ENCODE results near the gene IER5L. TPM values are rescaled to one million over a fixed set of nuclear protein-coding genes. Genes with fewer than 3 reads are reported as not detected.

IER5L gene
- not detected for polyA plus RNA-seq (2012; ENCODE audit: missing spikeins)

DNA sequence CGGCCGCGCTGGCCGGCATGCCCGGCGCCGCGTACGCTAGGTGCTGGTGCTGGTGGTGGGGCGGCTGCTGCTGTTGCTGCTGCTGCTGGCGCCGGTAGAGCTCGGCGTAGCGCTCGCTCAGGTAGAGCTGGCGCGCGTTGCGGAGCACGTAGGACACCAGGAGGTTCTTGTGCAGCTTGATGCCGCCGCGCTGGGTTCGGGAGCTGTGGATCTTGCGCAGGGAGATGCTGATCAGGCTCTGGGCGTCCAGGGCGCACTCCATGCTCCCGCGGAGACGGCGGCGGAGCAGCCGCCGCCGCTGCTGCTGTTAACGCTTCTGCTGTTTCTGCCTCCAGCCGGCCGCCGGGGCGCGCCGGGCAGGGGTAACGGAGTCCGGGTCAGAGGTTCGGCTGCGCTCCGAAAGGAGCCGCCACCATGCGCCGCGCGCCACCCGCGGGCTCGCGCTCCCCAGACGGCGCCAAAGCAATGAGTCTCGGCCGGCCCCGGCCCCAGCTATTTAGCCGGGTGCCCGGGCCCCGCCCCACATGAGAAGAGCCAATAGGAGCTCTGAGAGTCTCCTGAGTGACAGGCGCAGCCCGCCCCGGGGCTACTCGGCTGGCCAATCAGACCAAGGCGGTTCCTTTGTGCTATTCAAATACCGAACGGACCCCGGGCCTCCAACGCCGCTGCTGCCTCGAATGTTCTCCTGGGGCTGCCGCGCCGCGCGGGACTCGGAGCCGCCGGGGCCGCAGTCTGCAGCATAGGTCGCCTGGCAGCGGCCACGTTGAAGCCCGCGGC is at the start of gene IER5L:
TSS of gene IER5L (minus strand) at position 471 of the 777 bp plus-strand sequence. CDS start at position 262, 209 bp downstream.
- FAIRE-seq, result peak; percentile 60
- DNase-seq (ENCODE audit: insufficient read length), result peak; percentile 99
- TF ChIP-seq POLR2AphosphoS5 (IDR thresholded peaks at IDR 0.05; ENCODE audit: low read depth, low read length), result peak; percentile 65; the same call in 1 of the 2 replicates
- peak; percentile 78 for TF ChIP-seq TAF1 (IDR thresholded peaks at IDR 0.05; ENCODE audit: borderline replicate concordance, low read depth, low read length)
- TF ChIP-seq POLR2A (IDR thresholded peaks at IDR 0.05; ENCODE audit: low read depth, low read length), result peak; percentile 81; the same call in 1 of the 2 replicates

GRCh38 chr9:129227843-129228189 is 49.8 kb upstream of the IER5L start:
- no peak for DNase-seq (ENCODE audit: insufficient read length)
- FAIRE-seq, result no peak
- TF ChIP-seq POLR2AphosphoS5 (IDR thresholded peaks at IDR 0.05; ENCODE audit: low read depth, low read length) (no peak), TAF1 (IDR thresholded peaks at IDR 0.05; ENCODE audit: borderline replicate concordance, low read depth, low read length) (no peak), POLR2A (IDR thresholded peaks at IDR 0.05; ENCODE audit: low read depth, low read length) (no peak)

- no peak for TF ChIP-seq POLR2A (IDR thresholded peaks at IDR 0.05; ENCODE audit: low read depth, low read length)
- DNase-seq (ENCODE audit: insufficient read length), result no peak
- FAIRE-seq, result no peak
Observed at GRCh38 chr9:129225815-129226214, 47.8 kb upstream of the IER5L start.

DNA sequence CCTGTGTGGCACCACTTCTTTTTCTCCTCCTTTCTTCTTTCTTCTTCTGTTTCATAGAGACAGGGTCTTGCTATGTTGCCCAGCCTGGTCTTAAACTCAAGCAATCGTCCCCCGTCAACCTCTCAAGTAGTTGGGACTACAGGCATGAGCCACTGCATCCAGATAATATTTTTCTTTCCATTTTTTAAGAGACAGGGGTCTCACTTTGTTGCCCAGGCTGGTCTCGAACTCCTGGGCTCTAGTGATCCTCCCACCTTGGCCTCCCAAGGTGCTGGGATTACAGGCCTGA is 47.4 kb upstream of the IER5L start:
- FAIRE-seq (no peak), DNase-seq (ENCODE audit: insufficient read length) (no peak)
- TF ChIP-seq TAF1 (IDR thresholded peaks at IDR 0.05; ENCODE audit: borderline replicate concordance, low read depth, low read length) (no peak), POLR2AphosphoS5 (IDR thresholded peaks at IDR 0.05; ENCODE audit: low read depth, low read length) (no peak), POLR2A (IDR thresholded peaks at IDR 0.05; ENCODE audit: low read depth, low read length) (no peak)

DNA sequence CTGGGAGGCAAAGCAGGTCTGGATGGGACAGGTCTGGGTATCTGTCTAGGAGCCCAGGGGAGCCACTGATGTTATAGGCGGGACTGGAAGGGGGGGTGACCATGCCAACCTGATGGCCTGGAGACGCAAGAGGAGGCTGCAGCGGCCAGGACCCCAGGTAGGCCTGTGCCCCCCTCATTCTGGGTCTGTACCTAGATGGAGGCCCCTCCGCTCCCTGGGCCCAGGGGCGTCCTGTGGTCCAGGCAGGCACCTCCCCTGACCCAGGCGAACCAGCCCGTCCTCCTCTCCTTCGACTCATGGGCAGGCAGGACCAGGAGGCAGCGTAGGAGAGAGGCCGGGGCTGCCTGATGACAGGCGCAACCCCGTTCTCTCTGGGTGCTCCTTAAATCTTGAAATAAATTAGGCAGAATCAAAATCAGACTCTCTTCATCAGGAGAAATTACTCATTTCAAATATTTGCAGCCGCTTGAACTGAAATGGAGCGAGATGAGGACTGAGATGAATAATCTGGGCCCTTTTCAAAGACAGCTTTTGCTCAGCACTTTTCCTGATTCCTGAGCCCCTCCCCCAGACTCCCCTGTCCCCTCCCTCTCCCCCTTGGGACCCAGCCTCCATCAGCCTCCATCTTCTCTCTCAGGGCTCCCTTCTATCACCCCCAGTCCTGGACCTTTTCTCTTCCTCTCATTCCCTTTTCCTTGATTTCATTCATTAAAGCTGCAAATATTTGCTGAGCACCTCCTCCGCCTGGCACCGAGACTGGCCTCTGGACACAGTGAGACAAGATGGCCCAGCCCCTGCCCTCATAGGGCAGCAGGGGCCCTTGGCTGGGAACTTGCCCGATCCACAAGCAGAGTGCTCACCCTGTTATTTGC is 46.8 kb upstream of the IER5L start:
- TF ChIP-seq POLR2AphosphoS5 (IDR thresholded peaks at IDR 0.05; ENCODE audit: low read depth, low read length), result no peak
- no peak for TF ChIP-seq TAF1 (IDR thresholded peaks at IDR 0.05; ENCODE audit: borderline replicate concordance, low read depth, low read length)
- no peak for TF ChIP-seq POLR2A (IDR thresholded peaks at IDR 0.05; ENCODE audit: low read depth, low read length)
- FAIRE-seq, result no peak
- no peak for DNase-seq (ENCODE audit: insufficient read length)

DNA sequence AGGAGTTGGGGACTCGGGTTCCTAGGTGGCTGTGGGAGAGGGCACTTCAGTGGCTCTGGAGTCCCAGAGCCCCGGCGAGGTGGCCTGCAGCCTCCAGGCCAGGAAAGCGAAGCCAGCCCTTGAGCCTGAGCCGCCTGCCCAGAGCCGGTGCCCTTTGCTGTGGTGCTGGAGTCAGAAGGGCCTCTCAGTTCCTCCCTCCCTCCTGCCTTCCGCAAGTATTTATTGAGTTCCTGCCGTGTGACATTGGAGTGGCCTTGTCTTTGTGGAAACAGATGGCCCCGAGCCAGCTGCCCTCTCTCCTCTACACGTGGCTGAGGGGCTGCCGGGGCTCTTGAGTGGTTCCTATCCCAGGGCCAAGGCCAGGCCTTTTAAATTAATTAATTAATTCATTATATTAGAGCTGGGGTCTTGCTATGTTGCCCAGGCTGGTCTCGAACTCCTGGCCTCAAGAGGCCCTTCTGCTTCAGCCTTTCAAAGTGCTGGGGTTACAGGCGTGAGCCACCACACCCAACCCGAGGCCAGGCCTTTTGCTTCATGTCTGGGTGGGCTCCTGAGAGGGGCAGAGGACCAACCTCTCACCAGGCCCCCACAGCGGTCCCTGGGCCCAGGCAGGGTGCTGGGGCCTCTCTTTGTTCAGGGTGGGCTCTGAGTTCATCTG is 45.6 kb upstream of the IER5L start:
- FAIRE-seq (no peak), DNase-seq (ENCODE audit: insufficient read length) (no peak)
- TF ChIP-seq POLR2A (IDR thresholded peaks at IDR 0.05; ENCODE audit: low read depth, low read length), result no peak
- no peak for TF ChIP-seq POLR2AphosphoS5 (IDR thresholded peaks at IDR 0.05; ENCODE audit: low read depth, low read length)
- no peak for TF ChIP-seq TAF1 (IDR thresholded peaks at IDR 0.05; ENCODE audit: borderline replicate concordance, low read depth, low read length)

DNA sequence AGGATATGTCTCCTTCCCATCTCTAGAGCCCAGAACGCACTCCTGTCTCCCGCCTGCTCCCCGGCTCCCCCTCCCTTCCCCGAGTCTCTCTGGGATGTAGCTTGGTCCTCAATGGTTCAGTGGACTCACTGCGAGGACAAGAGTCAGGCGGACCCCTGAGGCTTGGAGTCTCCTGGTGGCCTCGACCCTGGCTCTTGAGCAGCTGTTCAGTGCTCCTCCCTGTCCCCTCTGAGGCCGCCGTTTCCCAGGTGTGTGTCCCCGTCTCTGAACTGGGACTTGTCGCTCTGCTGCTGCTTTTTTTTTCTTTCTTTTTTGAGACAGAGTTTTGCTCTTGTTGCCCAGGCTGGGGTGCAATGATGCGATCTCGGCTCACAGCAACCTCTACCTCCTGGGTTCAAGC is 44.8 kb upstream of the IER5L start:
- DNase-seq (ENCODE audit: insufficient read length) (no peak), FAIRE-seq (no peak)
- TF ChIP-seq POLR2A (IDR thresholded peaks at IDR 0.05; ENCODE audit: low read depth, low read length) (no peak), TAF1 (IDR thresholded peaks at IDR 0.05; ENCODE audit: borderline replicate concordance, low read depth, low read length) (no peak), POLR2AphosphoS5 (IDR thresholded peaks at IDR 0.05; ENCODE audit: low read depth, low read length) (no peak)

DNA sequence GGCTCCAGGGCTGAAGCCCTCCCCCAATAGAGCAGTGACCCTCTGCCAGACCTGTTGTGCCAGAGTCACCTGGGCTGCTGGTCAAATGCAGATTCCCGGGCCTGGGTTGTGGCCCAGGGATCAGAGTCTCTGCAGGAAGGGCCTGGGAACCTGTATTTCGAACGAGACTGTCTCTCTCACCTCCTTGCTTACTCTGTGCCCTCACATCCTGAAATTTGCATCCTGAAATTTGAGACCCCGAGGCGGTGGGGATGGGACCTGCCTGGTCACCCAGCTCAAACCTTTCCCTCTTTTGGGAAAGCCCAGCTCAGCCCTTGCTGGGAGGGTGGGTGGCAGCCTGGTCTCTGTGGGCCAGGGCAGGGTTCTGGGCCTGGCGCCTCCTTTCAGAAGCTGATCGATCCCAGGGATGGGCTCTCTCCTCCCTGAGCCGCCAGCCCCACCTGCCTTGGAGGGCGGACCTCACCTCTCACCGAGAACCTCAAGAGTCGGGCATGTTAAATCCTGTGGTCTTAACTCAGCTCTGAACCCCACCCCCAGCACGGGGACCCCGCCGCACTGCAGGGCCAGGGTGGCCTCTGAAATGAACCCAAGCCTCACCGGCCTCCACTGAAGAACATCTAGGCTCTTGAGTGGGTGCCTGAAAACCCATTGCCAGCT is 44.0 kb upstream of the IER5L start:
- FAIRE-seq (no peak), DNase-seq (ENCODE audit: insufficient read length) (no peak)
- no peak for TF ChIP-seq POLR2A (IDR thresholded peaks at IDR 0.05; ENCODE audit: low read depth, low read length)
- TF ChIP-seq POLR2AphosphoS5 (IDR thresholded peaks at IDR 0.05; ENCODE audit: low read depth, low read length), result no peak
- TF ChIP-seq TAF1 (IDR thresholded peaks at IDR 0.05; ENCODE audit: borderline replicate concordance, low read depth, low read length), result no peak

DNA sequence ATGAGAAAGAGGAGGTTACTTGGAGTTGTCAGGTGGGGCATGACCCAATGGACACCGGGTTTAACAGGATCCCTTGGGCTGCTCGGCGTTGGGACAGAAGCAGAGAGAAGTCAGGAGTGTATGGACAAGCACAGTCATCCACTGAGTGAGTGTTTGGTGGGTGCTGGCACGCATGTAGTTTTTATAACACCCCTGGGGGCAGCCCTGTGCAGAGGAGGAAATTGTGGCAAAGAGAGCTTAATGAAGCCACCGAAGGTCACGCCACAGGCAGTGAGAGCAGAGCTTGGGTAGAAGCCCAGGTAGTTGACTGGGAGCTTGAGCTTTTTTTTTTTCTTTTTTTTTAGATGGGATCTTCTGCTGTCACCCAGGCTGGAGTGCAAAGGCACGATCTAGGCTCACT is 43.2 kb upstream of the IER5L start:
- FAIRE-seq (peak; percentile 84), DNase-seq (ENCODE audit: insufficient read length) (no peak)
- TF ChIP-seq TAF1 (IDR thresholded peaks at IDR 0.05; ENCODE audit: borderline replicate concordance, low read depth, low read length) (no peak), POLR2AphosphoS5 (IDR thresholded peaks at IDR 0.05; ENCODE audit: low read depth, low read length) (no peak), POLR2A (IDR thresholded peaks at IDR 0.05; ENCODE audit: low read depth, low read length) (no peak)

DNA sequence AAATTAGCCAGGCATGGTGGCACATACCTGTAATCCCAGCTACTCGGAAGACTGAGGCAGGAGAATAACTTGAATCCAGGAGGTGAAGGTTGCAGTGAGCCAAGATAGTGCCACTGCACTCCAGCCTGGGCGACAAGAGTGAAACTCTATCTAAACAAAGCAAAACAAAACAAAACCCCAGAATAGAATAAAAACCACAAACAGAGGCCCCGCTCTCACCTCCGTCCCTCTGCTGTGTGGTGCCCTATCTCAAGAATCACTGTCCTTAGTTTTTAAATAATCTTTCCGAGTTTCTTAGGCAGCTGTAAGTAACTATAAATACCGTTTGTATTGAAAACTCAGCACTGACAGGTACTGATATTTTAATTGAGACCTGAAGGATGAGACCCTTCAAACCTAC is 42.7 kb upstream of the IER5L start:
- no peak for TF ChIP-seq POLR2AphosphoS5 (IDR thresholded peaks at IDR 0.05; ENCODE audit: low read depth, low read length)
- no peak for TF ChIP-seq POLR2A (IDR thresholded peaks at IDR 0.05; ENCODE audit: low read depth, low read length)
- no peak for TF ChIP-seq TAF1 (IDR thresholded peaks at IDR 0.05; ENCODE audit: borderline replicate concordance, low read depth, low read length)
- DNase-seq (ENCODE audit: insufficient read length) (no peak), FAIRE-seq (no peak)

DNA sequence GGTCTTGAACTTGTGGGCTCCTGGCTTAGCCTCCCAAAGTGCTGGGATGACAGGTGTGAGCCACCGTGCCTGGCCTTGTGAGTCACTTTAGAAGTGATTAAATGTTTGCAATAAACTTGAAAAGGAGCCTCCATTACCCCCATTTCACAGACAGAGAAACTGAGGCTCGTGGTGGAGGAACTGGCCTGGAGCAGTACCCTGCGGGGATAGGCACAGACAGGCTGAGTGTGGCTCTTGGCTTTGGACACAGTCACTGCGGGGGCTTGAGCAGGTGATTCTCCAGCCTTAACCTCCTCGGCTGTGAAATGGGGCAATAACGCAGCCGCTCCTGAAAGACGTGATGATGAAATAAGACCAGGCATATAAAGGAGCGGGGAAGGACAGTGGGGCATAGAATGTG is 40.9 kb upstream of the IER5L start:
- FAIRE-seq (no peak), DNase-seq (ENCODE audit: insufficient read length) (no peak)

More for the DNA sequence above, 40.9 kb upstream of the IER5L start:
- no peak for TF ChIP-seq POLR2A (IDR thresholded peaks at IDR 0.05; ENCODE audit: low read depth, low read length)
- TF ChIP-seq POLR2AphosphoS5 (IDR thresholded peaks at IDR 0.05; ENCODE audit: low read depth, low read length), result no peak
- no peak for TF ChIP-seq TAF1 (IDR thresholded peaks at IDR 0.05; ENCODE audit: borderline replicate concordance, low read depth, low read length)
